GM10847 (cell line): ENCODE measurements around the gene SPTLC2.

Experiments used
- POLR2A ChIP-seq: IDR thresholded peaks from 2 replicates; pipeline ENCODE4 v1.6.1; 2011; ENCODE audit not compliant: insufficient read length; ENCODE audit errors: extremely low read depth

SPTLC2 gene

GRCh38 chr14:77603031-77603430 lies 13.4 kb downstream of the SPTLC2 start:
- TF ChIP-seq POLR2A, result no peak

- no peak for TF ChIP-seq POLR2A
Observed at GRCh38 chr14:77601846-77602619, 14.4 kb downstream of the SPTLC2 start.

GRCh38 chr14:77599889-77600288 lies 16.5 kb downstream of the SPTLC2 start:
- no peak for TF ChIP-seq POLR2A

GRCh38 chr14:77598366-77599070 lies 17.9 kb downstream of the SPTLC2 start:
- no peak for TF ChIP-seq POLR2A

GRCh38 chr14:77593501-77593961 lies 22.9 kb downstream of the SPTLC2 start:
- TF ChIP-seq POLR2A, result no peak

- TF ChIP-seq POLR2A, result no peak
Observed at GRCh38 chr14:77590845-77591485, 25.5 kb downstream of the SPTLC2 start.

- TF ChIP-seq POLR2A, result no peak
Observed at GRCh38 chr14:77589099-77589498, 27.3 kb downstream of the SPTLC2 start.

GRCh38 chr14:77585385-77585784 lies 31.1 kb downstream of the SPTLC2 start:
- TF ChIP-seq POLR2A, result no peak

- TF ChIP-seq POLR2A, result no peak
Observed at GRCh38 chr14:77584809-77585208, 31.6 kb downstream of the SPTLC2 start.

GRCh38 chr14:77583657-77584056 lies 32.8 kb downstream of the SPTLC2 start:
- no peak for TF ChIP-seq POLR2A

GRCh38 chr14:77582511-77582910 lies 33.9 kb downstream of the SPTLC2 start:
- TF ChIP-seq POLR2A, result no peak

GRCh38 chr14:77580964-77581505 lies 35.4 kb downstream of the SPTLC2 start:
- no peak for TF ChIP-seq POLR2A

- TF ChIP-seq POLR2A, result no peak
Observed at GRCh38 chr14:77580477-77580876, 36.0 kb downstream of the SPTLC2 start.

GRCh38 chr14:77579780-77580179 lies 36.7 kb downstream of the SPTLC2 start:
- TF ChIP-seq POLR2A, result no peak

- TF ChIP-seq POLR2A, result no peak
Observed at GRCh38 chr14:77579065-77579464, 37.4 kb downstream of the SPTLC2 start.
